ENCODE data around the gene OTC.

Gene OTC

GRCh38 chrX:38468563-38469157, 116.3 kb downstream of the OTC start:
- DNase-seq, result no peak

Data from T-helper 9 cell (primary cell).